DMS53 (cell line): ENCODE data around the gene BORCS5.
"Not testable (repeated sequence)": the region's sequence is repeated elsewhere in the genome, so short reads cannot be mapped to it uniquely, and the experiment has no call there.

ENCODE experiments used
- DNase-seq: peaks from one replicate; lab custom pipeline; 2025; lab: John Stamatoyannopoulos, UW

BORCS5 gene

DNA sequence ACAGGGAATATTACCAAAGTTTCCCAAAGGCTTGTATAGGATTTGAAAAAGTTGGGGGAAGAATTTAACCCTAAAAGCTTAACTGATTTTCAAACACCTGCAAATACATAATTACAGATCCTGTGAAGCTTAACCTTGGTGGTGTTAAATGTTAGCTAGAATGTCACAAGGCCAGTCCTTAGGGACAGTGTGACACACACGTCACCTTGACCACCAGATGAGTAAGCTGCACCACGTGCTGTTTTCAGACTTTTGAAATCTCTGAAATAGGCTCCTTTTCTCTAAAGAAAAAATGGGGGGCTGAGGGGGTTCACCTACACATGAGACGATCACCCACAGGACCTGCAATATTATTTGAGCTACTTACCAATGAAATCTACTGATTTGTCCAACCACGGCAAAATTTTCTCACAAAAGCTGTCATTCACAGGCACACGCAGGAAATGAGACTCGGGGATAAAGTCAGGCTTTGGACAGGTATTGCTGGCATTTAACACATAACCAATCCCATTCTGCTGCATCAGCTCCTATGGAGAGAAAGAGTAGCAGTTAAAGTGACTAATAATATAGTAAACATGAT is 129.9 kb downstream of the BORCS5 start:
- no peak for DNase-seq

DNA sequence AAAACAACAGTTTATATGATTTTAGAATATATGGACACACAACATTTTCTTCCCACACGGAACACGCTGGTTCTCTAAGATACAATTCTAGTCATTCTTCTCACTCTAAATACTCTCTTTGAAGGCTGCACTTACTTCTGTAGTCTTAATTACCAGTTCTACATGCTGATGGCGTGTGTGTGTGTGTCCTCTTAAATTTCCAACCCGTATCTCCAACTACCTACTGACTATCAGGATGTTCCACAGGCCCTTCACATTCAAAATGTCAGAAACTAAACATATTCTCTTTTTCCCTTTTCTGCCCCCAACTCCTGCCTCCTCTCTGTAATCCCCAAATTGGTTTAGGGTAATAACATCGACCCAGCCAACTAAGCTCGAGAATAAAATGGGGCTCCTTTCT is 130.6 kb downstream of the BORCS5 start:
- DNase-seq = no peak

DNA sequence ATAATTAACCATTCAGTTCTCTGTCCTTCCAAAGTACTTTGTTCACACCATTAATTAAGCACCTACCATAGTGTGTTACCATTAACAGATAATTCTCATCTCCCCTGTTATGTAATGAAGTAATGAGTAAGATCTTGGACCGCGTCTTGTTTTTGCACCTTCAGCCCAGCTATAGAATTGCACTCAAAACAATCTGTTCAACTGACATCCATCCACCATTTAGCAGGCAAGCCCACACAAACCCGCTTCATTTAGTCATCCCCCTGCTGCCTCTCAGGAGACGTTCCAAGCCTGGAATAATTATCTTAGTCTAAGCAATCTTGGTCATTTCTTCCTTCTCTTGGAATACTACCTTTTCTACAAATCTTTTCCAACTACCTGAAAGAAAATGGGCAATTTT is 131.4 kb downstream of the BORCS5 start:
- no peak for DNase-seq

DNA sequence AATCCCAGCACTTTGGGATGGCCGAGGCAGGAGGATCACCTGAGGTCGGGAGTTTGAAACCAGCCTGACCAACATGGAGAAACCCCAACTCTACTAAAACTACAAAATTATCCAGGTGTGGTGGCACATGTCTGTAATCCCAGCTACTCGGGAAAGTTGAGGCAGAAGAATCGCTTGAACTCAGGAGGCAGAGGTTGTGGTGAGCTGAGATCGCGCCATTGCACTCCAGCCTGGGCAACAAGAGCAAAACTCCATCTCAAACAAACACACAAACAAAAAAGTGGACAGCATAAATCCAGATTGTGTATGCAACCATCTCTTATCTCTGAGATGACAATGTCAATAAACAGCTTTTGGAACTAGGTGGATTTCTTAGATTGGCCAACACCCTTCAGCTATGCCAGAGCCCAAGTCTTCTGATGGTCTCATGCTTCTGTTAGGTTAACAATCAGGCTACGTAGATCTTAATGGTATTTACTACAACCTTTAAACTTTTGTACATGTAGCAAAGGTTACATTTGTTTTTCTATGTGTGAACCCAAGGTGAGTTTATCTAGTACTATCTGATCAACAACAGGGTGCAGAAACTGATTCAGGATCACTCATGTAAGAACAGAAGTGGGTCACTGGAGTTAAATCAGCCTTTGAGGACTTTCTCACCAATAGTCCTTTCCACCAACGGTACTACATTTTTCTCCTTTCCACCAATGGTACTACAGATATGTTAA is 132.1 kb downstream of the BORCS5 start:
- DNase-seq = no peak

DNA sequence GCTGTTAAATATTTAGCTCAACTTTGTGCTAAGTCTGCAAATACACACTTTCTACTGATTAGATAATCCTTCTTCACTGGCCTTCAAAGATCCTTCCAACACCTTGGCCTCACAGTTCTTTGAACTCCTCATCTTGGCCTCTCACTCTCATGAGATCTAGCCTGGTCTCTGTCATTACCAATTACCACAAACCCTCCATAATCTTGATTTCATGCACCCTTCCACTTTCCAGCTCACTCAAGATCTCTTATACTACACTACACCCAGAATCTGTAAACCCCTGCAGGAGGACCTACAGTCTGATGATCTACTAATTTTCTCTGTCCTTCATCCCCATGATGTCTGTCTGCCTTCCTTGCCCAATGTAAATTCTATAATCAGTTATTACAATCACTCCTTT is 134.7 kb downstream of the BORCS5 start:
- no peak for DNase-seq

DNA sequence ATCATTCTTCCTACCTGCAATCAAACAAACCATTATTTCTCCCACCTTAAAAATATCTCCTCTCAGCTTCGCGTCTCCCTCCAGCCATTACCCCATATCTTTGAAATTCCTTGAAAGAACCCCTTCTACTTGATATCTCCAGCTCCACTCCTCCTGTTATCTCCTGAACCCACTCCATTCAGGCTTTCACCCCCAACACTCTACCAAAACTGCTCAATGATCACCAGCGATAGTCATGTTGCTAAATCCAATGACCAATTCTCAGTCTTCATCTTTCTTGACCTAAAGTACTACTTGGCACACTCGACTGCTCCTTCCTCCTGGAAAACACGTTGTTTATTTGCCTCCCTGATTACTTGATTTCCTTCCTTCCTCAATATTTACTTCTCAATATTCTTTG is 135.7 kb downstream of the BORCS5 start:
- no peak for DNase-seq

DNA sequence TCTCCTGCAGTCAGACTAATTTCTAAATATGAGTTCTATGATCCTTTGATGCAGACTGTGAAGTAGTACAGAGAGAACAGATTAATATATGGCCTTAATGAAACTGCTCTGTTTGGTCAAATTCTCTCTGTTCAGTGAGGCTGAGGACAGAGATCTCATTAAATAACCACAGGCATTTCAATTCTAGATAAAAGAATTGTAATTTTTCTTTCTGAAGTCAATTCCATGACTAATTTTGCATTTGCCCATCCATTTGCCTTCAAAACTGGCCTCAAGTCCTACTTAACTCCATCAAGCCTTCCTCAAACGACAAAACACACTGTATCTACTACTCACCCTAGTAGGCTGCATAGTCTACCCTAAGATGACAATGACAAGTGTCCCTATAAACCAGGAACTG is 138.7 kb downstream of the BORCS5 start:
- no peak for DNase-seq

DNA sequence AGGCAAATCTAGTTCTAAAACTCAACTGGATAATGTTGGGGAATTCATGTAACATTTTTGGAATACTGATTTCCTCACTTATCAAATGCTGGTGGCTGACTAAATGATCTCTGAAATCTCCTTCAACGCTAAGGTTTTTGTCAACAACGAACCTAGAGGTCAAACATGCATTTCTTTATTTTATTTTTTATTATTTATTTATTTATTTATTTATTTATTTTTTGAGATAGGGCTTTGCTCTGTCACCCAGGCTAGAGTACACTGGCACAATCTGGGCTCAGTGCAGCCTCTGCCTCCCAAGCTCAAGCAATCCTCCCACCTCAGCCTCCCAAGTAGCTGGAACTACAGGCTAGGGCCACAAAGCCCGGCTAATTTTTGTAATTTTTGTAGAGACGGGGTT is 141.3 kb downstream of the BORCS5 start:
- no peak for DNase-seq

DNA sequence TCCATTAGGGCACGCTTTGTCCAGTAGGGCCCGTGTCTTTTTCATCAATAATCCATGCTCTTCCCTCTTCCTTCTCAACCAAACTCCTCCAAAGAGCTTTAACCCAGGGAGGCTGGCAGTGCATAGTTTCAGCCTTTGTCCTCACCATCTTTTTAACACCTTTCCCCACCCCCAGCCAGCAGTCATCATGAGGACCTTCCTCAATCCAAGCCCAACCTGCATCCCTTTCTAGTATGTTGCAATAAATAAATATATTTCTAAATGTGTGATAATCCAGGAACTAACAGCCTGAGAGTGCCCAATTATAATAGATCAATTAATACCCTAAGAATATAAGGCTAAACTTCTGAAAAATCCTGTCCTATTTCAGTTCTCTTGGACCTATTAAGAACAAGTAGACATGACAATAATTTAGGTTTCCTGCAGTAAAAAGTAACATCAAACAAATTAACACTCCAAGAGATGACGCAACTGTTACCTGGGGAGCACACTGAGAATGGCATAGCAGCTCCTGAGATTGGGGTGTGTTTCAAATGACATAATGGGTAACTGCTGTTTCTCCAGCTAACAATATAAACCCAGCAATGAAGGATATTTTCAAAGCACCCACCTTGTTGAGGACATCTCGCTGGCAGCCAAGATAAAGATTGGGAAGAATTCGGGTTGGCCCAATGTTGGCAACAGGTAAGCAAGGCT is 143.2 kb downstream of the BORCS5 start:
- DNase-seq = no peak

DNA sequence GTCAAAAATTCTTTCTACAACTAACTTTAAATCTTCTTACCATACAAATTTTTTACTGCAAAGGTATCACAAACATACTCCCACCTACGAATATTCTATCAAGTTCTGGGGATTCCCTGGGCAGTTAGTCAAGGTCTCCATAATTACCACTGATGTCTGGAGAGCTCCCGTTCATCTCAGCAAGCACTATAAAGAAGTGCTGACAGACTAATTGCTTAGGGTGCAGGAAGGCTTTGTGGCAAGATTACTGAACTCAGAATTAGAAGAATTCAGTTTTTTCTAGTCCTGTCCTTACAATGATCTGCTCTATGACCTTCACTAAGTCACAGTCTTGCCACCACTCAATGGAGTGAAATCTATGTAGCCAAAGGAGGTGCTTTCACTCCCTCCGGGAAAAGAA is 144.2 kb downstream of the BORCS5 start:
- no peak for DNase-seq

DNA sequence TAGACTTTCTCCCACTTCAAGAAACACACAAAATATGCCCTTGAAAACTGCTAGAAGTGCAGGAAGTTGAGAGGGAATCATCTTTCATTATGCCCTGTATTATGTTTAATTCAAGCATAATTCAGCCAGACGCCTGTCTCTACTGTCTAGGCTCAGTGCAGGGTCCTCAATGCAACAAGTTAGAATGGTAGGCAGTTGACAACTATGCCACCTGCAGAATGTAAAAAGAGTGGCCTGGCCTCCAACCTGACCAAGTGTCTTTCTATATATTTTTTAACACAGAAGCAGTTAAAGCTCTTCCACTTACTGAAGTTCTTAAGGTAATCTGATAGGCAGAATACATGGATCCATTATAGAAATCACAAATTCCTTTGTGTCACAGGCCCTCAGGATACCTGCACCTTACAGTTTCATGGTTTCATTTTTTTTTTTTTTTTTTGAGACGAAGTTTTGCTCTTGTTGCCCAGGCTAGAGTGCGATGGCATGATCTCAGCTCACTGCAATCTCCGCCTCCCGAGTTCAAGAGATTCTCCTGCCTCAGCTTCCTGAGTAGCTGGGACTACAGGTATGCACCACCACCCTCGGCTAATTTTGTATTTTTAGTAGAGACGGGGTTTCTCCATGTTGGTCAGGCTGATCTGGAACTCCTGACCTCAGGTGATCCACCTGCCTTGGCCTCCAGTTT is 145.4 kb downstream of the BORCS5 start:
- DNase-seq = not testable (repeated sequence)

DNA sequence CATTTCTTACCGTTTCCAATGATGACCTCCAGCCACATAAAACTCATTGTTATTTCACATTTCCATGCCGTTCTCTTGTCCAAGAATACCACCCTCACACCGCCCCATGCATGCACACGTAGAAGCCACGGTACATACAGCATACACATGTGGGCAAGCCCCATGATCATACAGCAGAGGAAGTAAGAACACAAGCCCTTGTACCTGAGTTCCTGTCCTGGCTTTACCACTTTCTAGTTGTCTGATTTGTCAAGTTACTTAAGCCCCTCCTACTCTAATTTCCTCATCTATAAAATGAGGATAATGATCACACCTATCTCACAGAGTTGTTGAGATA is 145.9 kb downstream of the BORCS5 start:
- DNase-seq = no peak

DNA sequence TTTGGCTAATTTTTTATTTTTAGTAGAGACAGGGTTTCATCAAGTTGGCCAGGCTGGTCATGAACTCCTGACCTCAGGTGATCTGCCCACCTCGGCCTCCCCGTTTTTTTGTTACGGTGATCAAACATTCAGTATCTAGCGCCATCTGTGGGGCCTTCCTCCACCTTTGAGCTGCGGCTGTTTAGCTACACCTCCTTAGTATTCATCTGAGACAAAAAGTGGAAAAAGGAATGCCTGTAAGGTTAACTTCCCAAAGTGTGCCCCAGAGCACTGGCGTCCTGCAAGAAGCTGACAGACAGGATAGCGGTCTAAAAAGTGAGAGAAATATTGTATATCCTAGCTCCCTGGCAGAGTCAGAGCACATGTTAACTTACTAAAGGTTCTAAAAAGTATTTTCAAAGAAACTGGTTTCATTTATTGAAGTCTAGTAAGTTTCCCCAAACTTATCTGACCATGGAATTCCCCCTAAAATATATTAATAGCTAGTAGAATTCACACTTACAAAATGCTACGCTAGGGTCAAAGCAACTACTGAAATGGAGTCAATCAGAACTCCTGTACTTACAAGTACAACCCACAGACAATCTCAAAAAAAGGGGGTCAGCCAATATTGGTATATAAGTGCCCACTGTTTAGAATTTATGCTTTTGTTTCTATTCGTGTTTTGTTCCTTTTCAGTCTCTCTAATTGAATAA is 146.7 kb downstream of the BORCS5 start:
- DNase-seq = no peak

DNA sequence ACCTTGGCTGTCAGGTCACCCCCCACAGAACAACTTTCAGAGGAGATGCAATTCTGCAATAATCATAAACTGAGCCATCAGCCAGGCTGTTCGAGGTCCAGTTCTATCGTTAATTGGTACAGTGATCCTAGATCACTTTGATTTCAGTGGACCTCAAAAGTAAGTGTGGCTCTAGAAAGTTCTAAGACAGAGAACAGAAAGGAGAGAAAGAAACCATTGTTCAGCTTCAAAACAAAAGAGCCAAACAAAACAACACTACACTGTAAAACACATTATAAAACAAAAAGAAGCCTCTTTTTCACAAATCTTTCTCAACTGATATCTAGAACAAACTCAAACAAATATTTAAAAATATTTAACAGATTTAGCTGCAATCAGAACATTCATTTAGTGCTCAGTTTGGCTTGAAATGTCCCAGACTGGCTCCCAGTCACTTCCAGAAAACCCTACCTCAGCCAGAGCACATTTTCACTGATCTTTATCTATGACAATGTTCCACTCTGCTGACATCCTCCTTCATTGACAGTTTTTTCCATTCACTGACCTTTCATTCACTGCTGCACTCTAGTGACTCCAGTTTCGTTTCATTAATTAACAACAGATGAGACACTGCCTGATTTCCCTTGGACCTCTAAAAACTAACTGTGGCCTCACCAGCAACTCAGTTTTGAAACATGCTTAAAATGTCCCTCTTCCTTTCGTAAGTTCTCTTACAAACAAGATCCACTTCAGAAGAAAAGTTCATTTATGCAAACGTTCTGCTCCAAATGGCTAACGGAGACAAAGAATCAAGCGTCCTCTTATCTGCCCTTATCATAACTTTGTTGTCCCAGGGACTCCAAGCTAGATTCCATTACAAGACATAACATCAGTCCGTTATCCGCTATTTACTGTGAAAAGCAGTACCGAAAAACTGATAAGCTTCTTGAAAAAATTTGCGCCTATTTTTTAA is 148.9 kb downstream of the BORCS5 start:
- no peak for DNase-seq

DNA sequence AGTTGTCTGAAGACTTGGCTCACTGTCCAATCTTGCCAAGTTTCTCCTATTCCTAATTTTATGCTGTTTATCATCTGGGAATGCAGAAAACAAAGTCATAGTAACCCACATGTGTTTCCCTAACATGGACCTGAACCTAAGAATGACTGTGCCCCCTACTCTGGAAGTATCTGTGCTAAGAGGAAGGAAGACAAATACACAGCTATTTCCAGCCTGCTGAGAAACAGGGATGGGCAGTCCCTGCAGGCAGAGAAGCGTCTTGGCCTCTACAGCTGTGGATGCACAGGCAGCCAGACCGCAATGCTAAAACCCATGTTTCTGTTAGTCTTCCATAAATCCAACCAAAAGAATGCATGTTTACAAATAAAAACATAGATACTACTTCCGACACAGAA is 149.6 kb downstream of the BORCS5 start:
- DNase-seq = no peak

DNA sequence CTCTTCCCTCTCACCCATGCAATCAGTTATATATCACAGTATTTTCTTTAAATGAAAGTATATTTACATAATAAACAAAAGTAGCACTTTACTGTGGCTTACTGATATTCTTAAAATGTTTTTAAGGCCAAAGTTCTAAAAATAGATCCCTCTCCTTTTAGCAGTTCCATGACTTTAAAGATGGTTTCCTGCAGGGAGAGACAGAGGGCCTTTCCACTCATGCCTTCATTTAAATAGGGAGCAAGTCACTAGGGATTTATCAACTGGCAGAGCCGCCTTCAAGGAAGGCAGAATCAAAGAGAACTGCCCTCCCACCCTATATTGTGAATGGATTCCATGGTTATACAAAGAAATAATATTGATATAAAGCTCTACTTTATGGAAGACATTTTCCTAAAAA is 150.2 kb downstream of the BORCS5 start:
- no peak for DNase-seq

DNA sequence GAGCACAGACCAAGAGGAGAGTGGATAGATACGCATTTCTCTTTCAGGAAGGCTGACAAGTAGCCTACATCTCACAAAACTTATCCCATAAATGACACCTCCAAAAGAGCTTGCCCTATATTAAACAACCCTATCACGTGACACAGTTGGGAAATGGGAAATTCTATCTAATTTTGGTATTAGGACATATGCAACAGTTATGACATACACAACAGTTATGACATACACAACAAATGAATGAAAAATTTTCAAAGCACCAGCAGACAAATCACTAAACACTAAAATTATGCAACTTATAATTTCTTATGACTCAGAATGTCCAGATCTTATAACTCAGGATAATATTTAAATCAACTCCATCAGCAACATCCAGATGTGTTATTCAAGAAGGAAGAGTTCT is 151.7 kb downstream of the BORCS5 start:
- DNase-seq = no peak

DNA sequence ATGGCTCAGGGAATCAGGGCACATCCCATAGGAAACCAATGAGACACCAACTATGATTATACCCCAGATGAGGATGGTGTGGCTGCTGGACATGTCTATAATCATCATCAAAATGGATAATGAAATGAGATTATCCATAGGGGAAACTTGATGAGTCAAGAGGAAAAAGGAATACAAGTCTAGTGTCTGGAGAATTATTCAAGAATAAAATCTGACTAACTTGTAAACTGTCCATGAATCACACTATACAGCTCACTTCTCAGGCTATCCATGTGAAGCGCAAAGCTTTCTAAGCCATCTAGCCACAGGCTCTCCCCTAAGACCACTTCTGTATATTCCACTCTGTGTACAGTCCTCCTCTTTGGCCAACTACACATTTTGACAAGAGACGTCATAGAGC is 153.3 kb downstream of the BORCS5 start:
- no peak for DNase-seq

DNA sequence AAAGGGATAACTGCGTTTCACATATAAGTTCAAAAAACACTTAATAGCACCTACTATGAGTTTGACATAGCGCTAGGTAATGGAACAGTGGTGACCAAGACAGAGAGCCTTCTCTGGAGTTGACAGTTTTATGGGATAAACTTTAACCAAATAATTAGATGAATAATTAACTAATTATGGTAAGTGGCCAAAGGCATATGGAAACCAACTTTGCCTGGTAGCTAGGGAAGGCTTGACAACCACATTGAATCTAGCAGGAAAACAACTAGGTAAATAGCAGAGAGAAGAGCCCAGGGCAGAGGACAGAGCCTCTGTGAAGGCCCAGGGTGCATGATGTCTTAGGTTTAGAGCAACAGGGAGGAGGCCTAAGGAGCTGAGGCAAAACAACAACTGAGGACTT is 153.7 kb downstream of the BORCS5 start:
- no peak for DNase-seq

DNA sequence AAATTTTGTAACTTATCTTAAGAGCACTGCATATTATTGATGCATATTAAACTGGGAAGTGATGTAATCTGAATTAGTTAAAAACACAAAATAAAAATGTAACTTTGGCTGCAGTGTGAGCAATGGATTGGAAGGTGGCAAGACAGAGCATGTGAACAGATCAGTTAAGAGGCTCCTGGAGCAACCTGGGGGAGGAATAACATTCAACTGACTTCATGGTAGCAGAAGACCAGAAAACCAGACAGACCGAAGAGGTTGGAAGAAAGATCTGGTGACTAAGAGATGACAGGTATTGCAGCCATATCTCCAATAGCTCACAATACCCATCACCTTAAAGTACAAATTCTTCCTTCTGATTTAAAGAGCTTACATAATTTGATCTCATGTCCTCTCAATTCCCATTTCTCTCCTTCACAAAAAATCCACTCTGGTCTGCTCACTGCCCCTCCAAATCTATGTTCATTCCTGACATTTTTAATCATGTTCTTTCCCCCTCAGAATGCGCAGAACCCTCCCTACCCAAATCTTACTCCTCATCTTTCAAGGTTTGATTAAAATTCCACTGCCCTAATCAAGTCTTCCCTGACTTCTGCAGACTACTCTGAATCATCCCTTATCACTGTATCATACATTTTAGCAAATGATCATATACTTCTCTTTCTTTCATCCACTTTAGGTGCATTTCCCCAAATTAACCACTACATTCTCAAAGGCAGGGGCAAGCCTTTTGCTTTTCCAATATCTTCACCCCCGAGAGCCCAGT is 154.3 kb downstream of the BORCS5 start:
- no peak for DNase-seq
